ENCODE measurements around the gene CXCR1. TPM values are rescaled to one million over a fixed set of nuclear protein-coding genes. Genes with fewer than 3 reads are reported as not detected.

The CXCR1 gene
- total RNA-seq, 2 experiments from 2014 or later, result 0.08 TPM; not detected in 1

GRCh38 chr2:218169757-218170546 is 3.2 kb upstream of the CXCR1 start:
- CTCF ChIA-PET, result no interaction called here
- Mint-ChIP-seq H3K9me3 (no peaks in the 10 kb centered on the region), H3K36me3 (ENCODE audit: low read depth) (no peaks in the 10 kb centered on the region), H3K4me1 (ENCODE audit: low read depth) (peaks cover 33% of the 10 kb centered on the region), H3K27ac (no peak overlapping the region), H3K27me3 (peaks cover 6% of the 10 kb centered on the region), H3K4me3 (no peak overlapping the region)
- intact Hi-C loops (cut with DNase I, micrococcal nuclease), result loop anchor here in 1 of 2 experiments (5.0 kb wide), 1 partner anchor 87 kb away; no protein-coding TSS in a partner anchor
- H3K9me3 ChIP-seq (ENCODE audit: control insufficient read depth in 1 of 2, insufficient read depth in 1 of 2, low read length in 2 of 2), result no peaks in the 10 kb centered on the region
- ATAC-seq (ENCODE audit: poor library complexity) (no peak), DNase-seq (no peak)
- H3K4me3 ChIP-seq (ENCODE audit: low read length), result no peak overlapping the region
- no peaks in the 10 kb centered on the region for H3K27me3 ChIP-seq (ENCODE audit: control insufficient read depth in 1 of 2, insufficient read depth in 2 of 2, low read length in 2 of 2)
- no peaks in the 10 kb centered on the region for H3K36me3 ChIP-seq (ENCODE audit: insufficient read depth, low read length)
- TF ChIP-seq CTCF (IDR thresholded peaks at IDR 0.05), result no peak
- POLR2A ChIA-PET, result no interaction called here
- H3K27ac ChIP-seq (ENCODE audit: low read depth in 1 of 2, low read length in 2 of 2), result no peak overlapping the region
- H3K4me1 ChIP-seq (ENCODE audit: insufficient read depth, low read length), result peaks cover 28% of the 10 kb centered on the region

DNA sequence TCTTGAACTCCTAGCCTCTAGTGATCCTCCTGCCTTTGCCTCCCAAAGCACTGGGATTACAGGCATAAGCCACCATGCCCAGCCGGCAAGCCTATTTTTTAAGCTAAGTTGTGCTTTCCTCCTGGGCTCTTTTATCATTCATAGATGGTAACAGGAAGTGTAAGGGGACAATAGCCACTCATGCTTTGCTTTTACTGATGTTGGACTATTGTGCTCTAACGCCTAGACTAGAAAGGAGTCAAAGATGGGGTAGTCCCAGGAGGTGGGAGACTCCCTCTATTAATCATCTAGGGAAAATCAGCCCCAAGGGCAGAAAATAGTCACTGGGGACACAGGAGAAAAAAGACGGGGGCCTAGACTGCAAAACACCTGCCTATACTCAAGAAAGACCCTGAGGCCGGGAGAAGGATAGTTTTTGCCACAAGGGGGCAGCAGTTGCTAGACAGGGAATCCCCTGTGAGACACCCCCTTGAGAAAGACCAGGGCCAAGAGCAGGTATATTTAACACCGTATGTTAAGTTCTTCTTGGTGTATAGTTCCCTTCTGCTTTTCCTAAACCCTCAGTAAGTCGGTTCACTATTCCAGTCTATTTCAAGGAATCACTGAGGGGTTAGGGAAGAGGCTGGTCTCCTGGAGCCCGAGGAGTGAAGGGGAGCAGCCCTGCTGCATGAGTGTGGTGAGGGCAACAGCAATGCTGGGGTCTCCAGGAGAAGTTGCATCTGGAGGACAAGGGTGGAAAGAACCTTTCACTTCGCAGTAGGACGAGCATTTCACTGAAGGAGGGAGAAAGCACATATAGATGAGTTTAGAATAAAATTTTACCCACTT is 2.1 kb upstream of the CXCR1 start:
- POLR2A ChIA-PET, result no interaction called here
- no peak overlapping the region for H3K4me3 Mint-ChIP-seq
- no peak overlapping the region for H3K27ac Mint-ChIP-seq
- peak; percentile 70 for TF ChIP-seq CTCF (IDR thresholded peaks at IDR 0.05)
- Histone ChIP-seq H3K4me3 (ENCODE audit: low read length) (no peak overlapping the region), H3K27ac (ENCODE audit: low read depth in 1 of 2, low read length in 2 of 2) (no peak overlapping the region), H3K9me3 (ENCODE audit: control insufficient read depth in 1 of 2, insufficient read depth in 1 of 2, low read length in 2 of 2) (no peaks in the 10 kb centered on the region), H3K27me3 (ENCODE audit: control insufficient read depth in 1 of 2, insufficient read depth in 2 of 2, low read length in 2 of 2) (no peaks in the 10 kb centered on the region), H3K36me3 (ENCODE audit: insufficient read depth, low read length) (no peaks in the 10 kb centered on the region), H3K4me1 (ENCODE audit: insufficient read depth, low read length) (peaks cover 28% of the 10 kb centered on the region)
- ATAC-seq (ENCODE audit: poor library complexity) (peak; percentile 35), DNase-seq (peak; percentile 43 to 79 (median 58))
- intact Hi-C loops (cut with DNase I, micrococcal nuclease), result loop anchor here in 1 of 2 experiments (5.0 kb wide), 1 partner anchor 88 kb away; no protein-coding TSS in a partner anchor
- H3K4me1 Mint-ChIP-seq (ENCODE audit: low read depth), result peaks cover 33% of the 10 kb centered on the region
- no peaks in the 10 kb centered on the region for H3K9me3 Mint-ChIP-seq
- CTCF ChIA-PET, result no interaction called here
- no peaks in the 10 kb centered on the region for H3K36me3 Mint-ChIP-seq (ENCODE audit: low read depth)
- H3K27me3 Mint-ChIP-seq, result peaks cover 6% of the 10 kb centered on the region

DNA sequence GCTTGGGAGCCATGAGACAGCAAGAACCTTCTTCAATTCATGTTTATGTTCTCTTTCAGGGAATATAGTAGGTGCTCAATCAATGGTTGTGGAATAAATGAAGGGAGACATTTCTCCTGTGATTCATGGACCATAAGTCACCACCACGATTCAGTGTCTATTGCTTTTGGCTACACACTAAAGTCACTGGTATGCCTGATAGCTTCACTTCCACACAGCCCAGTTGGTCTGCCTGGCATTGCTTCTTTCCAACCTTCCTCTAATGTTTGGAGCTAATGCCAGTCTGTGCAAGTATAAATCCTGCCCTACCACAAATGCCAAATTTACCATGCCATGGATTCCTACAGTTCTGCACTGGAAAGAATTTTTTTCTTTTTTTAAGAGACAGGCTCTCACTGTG is 1.3 kb upstream of the CXCR1 start:
- H3K27ac Mint-ChIP-seq, result no peak overlapping the region
- ChIA-PET CTCF (interaction anchor here (1.7 kb wide), 1 partner anchor 228 kb away, joined by 4 read pairs; no protein-coding TSS in a partner anchor), POLR2A (no interaction called here)
- Histone ChIP-seq H3K9me3 (ENCODE audit: control insufficient read depth in 1 of 2, insufficient read depth in 1 of 2, low read length in 2 of 2) (no peaks in the 10 kb centered on the region), H3K4me1 (ENCODE audit: insufficient read depth, low read length) (peaks cover 28% of the 10 kb centered on the region), H3K27me3 (ENCODE audit: control insufficient read depth in 1 of 2, insufficient read depth in 2 of 2, low read length in 2 of 2) (no peaks in the 10 kb centered on the region), H3K27ac (ENCODE audit: low read depth in 1 of 2, low read length in 2 of 2) (no peak overlapping the region), H3K36me3 (ENCODE audit: insufficient read depth, low read length) (no peaks in the 10 kb centered on the region), H3K4me3 (ENCODE audit: low read length) (no peak overlapping the region)
- no peaks in the 10 kb centered on the region for H3K36me3 Mint-ChIP-seq (ENCODE audit: low read depth)
- intact Hi-C loops (cut with DNase I, micrococcal nuclease), result loop anchor here in 1 of 2 experiments (5.0 kb wide), 1 partner anchor 89 kb away; no protein-coding TSS in a partner anchor
- no peak for TF ChIP-seq CTCF (IDR thresholded peaks at IDR 0.05)
- no peak for DNase-seq
- H3K4me1 Mint-ChIP-seq (ENCODE audit: low read depth), result peaks cover 33% of the 10 kb centered on the region
- no peak overlapping the region for H3K4me3 Mint-ChIP-seq
- peaks cover 6% of the 10 kb centered on the region for H3K27me3 Mint-ChIP-seq
- no peaks in the 10 kb centered on the region for H3K9me3 Mint-ChIP-seq
- ATAC-seq (ENCODE audit: poor library complexity), result no peak

Data from CD4-positive, alpha-beta T cell (primary cell).